Measurements from ENCODE around the gene AKIRIN2.

GRCh38 chr6:87747646-87748045 is 45.6 kb upstream of the AKIRIN2 start:
- TF ChIP-seq EP300 (IDR thresholded peaks at IDR 0.05) (no peak), POLR2AphosphoS5 (IDR thresholded peaks at IDR 0.05) (no peak)
